DLD1 (cell line): ENCODE measurements around the gene MRPL3.
"Not testable (repeated sequence)": the region's sequence is repeated elsewhere in the genome, so short reads cannot be mapped to it uniquely, and the experiment has no call there.

ENCODE experiments used
- in situ Hi-C: cut with HindIII; loops from 2 replicates; pipeline ENCODE4 v1.10.0; 2017; ENCODE audit warnings: low sequenced_read_pairs

The MRPL3 gene

GRCh38 chr3:131501949-131502348, 822 bp downstream of the MRPL3 start:
- in situ Hi-C loops: no loop called here

DNA sequence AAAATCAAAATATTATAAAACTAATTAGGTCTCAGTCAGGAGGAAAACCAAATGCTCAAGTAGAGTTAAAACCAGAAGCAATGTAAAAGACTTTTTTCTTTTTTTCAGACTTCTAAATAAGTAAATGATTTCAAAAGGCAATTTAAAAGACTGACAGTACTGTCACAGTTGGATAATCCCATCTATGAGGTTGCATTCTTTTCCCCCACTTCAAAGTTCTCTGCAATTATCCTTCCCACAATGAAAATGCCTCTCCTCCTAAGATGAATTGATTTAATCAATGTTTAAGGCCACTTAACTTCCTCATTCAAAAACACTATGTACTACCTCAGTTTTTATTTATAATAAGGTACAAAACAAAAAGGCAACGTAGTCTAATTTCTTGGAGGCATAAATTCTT, 8.1 kb downstream of the MRPL3 start:
- in situ Hi-C loops: no loop called here

- in situ Hi-C loops: no loop called here
Observed at GRCh38 chr3:131491775-131492174, 11.0 kb downstream of the MRPL3 start.

DNA sequence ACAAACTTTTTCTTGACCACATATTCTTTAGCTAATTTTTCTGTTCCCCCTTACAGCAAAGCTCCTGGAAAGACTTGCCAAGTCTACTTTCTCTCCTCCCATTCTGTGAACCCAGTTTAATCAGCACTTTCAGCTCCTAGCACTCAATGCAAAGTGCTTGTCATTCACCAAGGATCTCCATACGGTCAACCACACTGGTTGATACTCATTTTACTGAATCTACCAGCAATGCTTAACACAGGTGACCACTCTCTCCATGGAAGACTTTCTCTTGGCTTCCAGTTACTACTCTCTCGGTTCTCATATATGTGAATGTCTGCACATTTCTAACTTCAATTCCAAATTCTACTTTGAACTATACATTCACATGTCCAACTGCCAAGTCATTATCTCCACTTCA, 11.7 kb downstream of the MRPL3 start:
- in situ Hi-C loops: no loop called here

GRCh38 chr3:131486545-131486944, 16.2 kb downstream of the MRPL3 start:
- in situ Hi-C loops: not testable (repeated sequence)

DNA sequence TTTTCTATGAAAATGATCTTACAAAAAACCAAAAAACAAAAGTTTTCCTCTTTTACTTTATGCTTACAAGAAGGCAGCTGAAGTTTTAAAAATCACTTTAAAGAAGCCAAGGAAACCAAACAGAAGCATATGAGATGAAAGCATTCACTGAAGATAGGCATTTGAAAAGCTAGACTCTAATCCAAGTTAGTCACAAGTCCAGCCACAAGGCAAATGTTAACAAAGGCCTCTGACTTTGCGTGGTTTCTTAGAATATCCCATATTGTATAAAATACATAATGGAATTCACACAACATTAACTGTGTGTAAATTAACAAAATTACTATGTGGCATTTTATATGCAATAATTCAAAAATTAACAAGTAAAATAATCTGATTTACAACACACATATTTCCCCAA, 17.7 kb downstream of the MRPL3 start:
- in situ Hi-C loops: no loop called here

GRCh38 chr3:131484496-131485111, 18.2 kb downstream of the MRPL3 start:
- in situ Hi-C loops: no loop called here

- in situ Hi-C loops: no loop called here
Observed at GRCh38 chr3:131480116-131480515, 22.7 kb downstream of the MRPL3 start.

DNA sequence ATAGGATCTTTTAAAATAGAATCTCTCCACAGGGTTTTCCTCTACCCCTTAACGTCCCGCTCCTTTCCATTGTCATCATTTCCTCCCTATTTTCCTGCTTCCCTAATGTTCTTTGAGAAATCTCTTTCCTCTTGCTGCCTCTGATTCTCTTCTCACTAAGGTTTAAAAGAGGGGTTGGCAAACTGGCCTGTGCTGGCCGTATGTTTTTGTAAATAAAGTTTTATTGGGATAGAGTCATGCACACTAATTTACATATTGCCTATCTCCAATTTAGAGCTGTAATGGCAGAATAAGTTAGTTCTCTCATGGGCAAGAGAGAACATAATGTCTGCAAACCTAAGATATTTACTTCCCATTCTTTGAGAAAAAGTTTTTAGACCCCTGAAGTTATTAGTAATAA, 25.0 kb downstream of the MRPL3 start:
- in situ Hi-C loops: no loop called here

DNA sequence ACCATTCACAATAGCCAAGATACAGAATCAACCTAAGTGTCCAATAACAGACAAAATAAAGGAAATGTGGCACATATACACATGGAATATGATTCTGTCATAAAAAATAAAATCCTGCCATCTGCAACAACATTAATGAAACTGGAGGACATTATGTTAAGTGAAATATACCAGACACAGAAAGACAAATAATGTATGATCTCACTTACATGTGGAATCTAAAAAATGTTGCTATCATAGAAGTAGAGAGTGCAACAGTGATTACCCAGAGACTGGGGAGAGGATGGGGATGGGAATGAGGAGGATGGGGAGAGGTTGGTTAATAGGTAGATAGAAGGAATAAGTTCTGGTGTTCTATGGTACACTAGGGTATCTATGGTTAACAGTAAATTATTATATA, 28.7 kb downstream of the MRPL3 start:
- in situ Hi-C loops: no loop called here

DNA sequence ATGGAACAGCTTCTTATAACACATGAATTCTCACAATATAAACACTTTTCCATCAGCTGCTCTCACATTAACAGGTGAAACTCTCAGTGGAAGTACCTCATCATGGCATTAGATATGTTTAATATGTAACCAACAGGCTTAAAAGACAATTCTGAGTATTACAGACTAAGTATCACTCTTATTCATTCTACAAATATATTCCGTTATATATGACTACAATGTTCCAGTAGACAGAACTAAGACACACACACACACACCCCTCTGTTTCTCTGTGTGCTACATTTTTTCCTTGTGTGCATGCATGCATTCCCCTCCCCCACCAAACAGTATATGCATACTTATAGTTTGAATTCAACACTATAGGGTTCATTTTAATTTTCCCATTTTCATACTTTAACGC, 32.4 kb downstream of the MRPL3 start:
- in situ Hi-C loops: no loop called here

GRCh38 chr3:131458653-131459052, 44.1 kb downstream of the MRPL3 start:
- in situ Hi-C loops: no loop called here

- in situ Hi-C loops: no loop called here
Observed at GRCh38 chr3:131457220-131457619, 45.6 kb downstream of the MRPL3 start.

GRCh38 chr3:131454501-131454900, 48.3 kb downstream of the MRPL3 start:
- in situ Hi-C loops: no loop called here

- in situ Hi-C loops: no loop called here
Observed at GRCh38 chr3:131453533-131453932, 49.2 kb downstream of the MRPL3 start.

DNA sequence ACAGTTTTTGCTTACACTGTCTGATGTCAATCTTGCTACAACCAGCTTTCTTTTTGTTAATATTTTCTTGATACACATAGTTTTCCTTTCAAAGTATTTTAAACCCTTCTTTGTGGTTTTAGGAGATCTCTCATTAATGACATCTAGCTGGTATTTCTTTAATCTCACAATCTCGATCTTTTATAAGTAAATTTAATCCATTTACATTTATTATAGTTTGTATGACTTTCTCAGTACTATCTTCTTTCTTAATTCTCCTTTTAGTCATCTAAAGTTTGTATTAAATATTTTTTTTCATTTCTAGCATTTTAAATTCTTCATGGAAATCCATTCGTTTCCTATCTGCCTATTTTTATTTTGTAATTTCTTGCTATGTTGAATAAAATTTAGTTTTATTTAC, 55.4 kb downstream of the MRPL3 start:
- in situ Hi-C loops: no loop called here

- in situ Hi-C loops: no loop called here
Observed at GRCh38 chr3:131444180-131444579, 58.6 kb downstream of the MRPL3 start.

DNA sequence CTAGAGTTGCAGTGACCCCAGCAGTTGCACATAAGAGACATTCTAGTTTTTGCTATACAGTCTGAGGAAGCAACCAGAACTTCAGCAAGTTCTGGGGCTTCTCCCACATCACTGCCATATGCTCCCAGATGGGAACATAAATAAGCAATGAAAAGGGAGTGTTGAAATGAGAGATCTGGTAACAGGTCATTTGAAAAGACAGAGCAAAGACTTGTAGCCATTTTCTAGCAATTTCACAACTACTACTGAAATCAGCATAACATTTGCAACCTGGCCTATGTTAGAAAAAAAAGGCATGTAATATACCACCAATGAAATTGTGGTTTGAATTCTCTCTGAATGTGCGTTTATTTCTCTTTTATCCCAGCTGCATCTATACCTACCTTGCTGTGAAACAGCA, 63.7 kb downstream of the MRPL3 start:
- in situ Hi-C loops: no loop called here

DNA sequence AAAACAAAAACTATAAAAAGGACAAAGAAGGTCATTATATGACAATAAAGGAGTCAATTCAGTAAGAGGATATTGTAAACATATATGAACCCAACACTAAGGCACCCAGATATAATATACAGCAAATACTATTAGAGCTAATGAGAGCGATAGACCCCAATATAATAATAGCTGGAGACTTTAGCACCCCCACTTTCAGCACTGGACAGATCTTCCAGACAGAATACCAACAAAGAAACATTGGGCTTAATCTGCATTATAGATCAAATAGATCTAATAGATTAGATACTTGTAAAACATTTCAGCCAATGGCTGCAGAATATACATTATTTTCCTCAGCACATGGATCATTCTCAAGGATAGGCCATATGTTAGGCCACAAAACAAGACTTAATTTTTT, 67.8 kb downstream of the MRPL3 start:
- in situ Hi-C loops: no loop called here

DNA sequence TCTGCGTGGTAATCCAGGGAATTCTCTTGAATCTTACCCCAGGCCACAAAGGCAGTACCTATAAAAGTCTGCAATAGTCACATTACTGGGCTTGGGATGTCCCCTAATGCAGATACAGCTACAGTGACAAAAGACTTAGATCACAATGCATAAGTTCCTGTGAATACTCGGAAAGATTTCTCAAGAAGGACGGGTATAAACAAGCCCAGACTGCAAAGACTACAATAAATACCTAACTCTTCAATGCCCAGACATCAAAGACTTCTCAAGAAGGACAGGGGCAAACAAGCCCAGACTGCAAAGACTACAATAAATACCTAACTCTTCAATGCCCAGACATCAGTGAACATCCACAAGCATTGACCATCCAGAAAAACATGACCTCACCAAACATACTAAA, 70.3 kb downstream of the MRPL3 start:
- in situ Hi-C loops: no loop called here

DNA sequence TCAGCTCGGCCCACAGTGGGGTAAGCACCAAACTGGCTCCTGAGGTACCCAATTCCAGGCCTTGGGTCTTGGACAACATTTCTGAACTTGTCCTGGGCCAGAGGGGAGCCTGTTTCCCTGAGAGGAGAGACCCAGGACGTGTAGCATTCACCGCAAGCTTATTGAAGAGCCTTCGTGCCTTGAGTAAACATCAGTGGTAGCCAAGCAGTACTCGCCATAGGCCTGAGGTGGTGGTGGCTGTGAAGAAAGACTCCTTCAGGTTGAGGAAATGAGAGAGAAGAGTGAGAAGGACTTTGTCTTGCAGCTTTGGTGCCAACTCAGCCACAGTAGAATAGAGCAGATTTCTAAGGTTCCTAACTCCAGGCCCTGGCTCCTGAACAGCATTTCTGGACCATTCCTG, 71.0 kb downstream of the MRPL3 start:
- in situ Hi-C loops: no loop called here

DNA sequence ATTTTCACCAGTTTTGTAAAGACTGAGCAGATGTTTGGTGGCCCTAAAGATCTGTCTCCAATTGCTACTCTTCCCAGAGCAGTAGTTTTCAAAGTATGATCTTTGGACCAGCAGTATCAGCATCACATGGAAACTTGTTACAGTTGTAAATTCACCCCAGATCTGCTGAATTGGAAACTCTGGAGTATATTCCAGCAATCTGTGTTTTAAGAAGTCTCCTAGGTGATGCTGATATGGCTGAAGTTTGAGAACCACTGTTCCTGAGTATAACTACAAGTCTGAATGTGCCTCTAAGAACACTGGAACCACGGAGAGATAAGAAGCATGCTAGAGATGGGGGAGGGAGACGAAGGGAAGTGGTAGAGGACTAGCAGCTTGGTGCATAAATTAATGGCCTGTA, 75.5 kb downstream of the MRPL3 start:
- in situ Hi-C loops: no loop called here

DNA sequence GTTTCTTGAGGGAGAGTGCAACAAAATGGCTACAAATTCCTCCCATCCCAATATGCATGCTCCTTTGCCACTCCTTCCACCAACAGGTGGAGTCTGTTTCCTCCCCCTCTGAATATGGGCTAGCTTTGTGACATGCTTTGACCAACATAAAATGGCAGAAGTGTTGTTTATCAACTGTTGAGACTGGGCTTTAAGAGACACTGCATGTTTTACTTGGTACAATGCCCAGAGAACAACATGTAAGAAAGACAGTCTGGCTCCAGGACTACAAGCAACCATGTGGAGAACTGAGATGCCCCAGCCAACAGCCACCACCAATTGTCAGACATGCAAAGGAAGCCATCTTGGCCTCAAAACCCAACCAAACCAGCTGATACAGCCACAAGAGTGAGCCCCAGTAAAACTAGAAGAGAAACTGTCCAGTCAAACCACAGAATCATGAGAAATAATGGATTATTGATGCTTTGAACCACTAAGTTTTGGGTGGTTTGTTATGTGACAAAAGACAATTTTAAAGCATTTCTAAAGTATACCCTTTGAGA, 80.7 kb downstream of the MRPL3 start:
- in situ Hi-C loops: no loop called here
